OCI-LY7 (cell line): ENCODE results near the gene ZPBP2. TPM values are rescaled to one million over a fixed set of nuclear protein-coding genes. Genes with fewer than 3 reads are reported as not detected.

ENCODE experiments used
- BruUV-seq: library from RNA; stranded (reverse); fragments of 400-500 nt; replicated peaks from 2 replicates; lab custom pipeline; 2021; lab: Mats Ljungman, UMichigan
- CTCF ChIA-PET: fragments of 300-600 bp; sonication (Branson Sonifier 250); formaldehyde crosslinking; loops from one replicate; lab custom pipeline; 2022; ENCODE audit warnings: antibody characterized with exemption; ENCODE audit not compliant: unreplicated experiment; lab: Charles Lee
- POLR2A ChIA-PET: fragments of 300-600 bp; sonication (Branson Sonifier 250); formaldehyde crosslinking; loops from one replicate; lab custom pipeline; 2022; ENCODE audit warnings: antibody characterized with exemption; lab: Charles Lee
- DNase-seq: peaks from one replicate; pipeline ENCODE4 v3.0.0-alpha.2; 2015; ENCODE audit warnings: low spot score
- H2AFZ ChIP-seq: fragments of 200-600 bp; sonication (generic), shearing (Covaris generic); 2 replicates; pipeline ENCODE4 v1.6.1; 2014; ENCODE audit warnings: mild to moderate bottlenecking, antibody characterized with exemption, low read length, moderate library complexity
- H3K27ac ChIP-seq: fragments of 200-600 bp; sonication (generic); 2 replicates; pipeline ENCODE4 v1.5.1; 2014; ENCODE audit warnings: mixed run types, low read depth, mild to moderate bottlenecking, moderate library complexity, low read length, inconsistent platforms; ENCODE audit not compliant: poor library complexity, severe bottlenecking
- H3K36me3 ChIP-seq: fragments of 200-600 bp; sonication (generic); 2 replicates; pipeline ENCODE4 v1.6.1; 2014; ENCODE audit warnings: mild to moderate bottlenecking, antibody characterized with exemption, low read length, moderate library complexity, mixed read lengths; ENCODE audit not compliant: insufficient read depth
- H3K4me1 ChIP-seq: fragments of 200-600 bp; sonication (generic); 2 replicates; pipeline ENCODE4 v1.5.1; 2014; ENCODE audit warnings: mild to moderate bottlenecking, low read length; ENCODE audit not compliant: insufficient read depth, poor library complexity, severe bottlenecking
- H3K4me2 ChIP-seq: fragments of 200-600 bp; sonication (generic); 2 replicates; pipeline ENCODE4 v1.6.1; 2014; ENCODE audit warnings: mild to moderate bottlenecking, low read length
- H3K4me3 ChIP-seq: fragments of 200-600 bp; sonication (generic); 2 replicates; pipeline ENCODE4 v1.5.1; 2014; ENCODE audit warnings: mild to moderate bottlenecking, low read depth, low read length; ENCODE audit not compliant: poor library complexity, severe bottlenecking
- H3K79me2 ChIP-seq: fragments of 200-600 bp; sonication (generic); 2 replicates; pipeline ENCODE4 v1.6.1; 2016; ENCODE audit warnings: low read depth, mild to moderate bottlenecking, low read length, moderate library complexity, mixed read lengths; ENCODE audit not compliant: insufficient read depth
- H3K9me2 ChIP-seq: fragments of 200-600 bp; sonication (generic); 2 replicates; pipeline ENCODE4 v1.6.1; 2016; ENCODE audit warnings: mild to moderate bottlenecking, low read length, mixed read lengths; ENCODE audit not compliant: insufficient read depth
- H3K9me3 ChIP-seq: fragments of 200-600 bp; sonication (generic); 2 replicates; pipeline ENCODE4 v1.6.1; 2014; ENCODE audit warnings: mild to moderate bottlenecking, mixed run types, low read length, mixed read lengths
- H4K20me1 ChIP-seq: fragments of 200-600 bp; sonication (generic); 2 replicates; pipeline ENCODE4 v1.6.1; 2014; ENCODE audit warnings: mild to moderate bottlenecking, antibody characterized with exemption, low read length, moderate library complexity, mixed read lengths; ENCODE audit not compliant: insufficient read depth
- CTCF ChIP-seq: fragments of 200-600 bp; sonication (generic); conservative IDR thresholded peaks from 2 replicates; pipeline ENCODE4 v1.5.1; 2014; ENCODE audit warnings: mild to moderate bottlenecking, antibody characterized with exemption, low read length, moderate library complexity, mixed read lengths
- EZH2phosphoT487 ChIP-seq: fragments of 200-600 bp; sonication (generic); IDR thresholded peaks from 2 replicates; pipeline ENCODE4 v1.6.1; 2018; ENCODE audit warnings: low read depth, borderline replicate concordance, mild to moderate bottlenecking, mixed run types, antibody characterized with exemption, low read length, moderate library complexity, mixed read lengths
- intact Hi-C: fragments of 100-400 bp; cut with micrococcal nuclease; formaldehyde crosslinking; loops from one replicate; pipeline ENCODE4 v1.10.0; 2022; ENCODE audit not compliant: unreplicated experiment
- total RNA-seq, 2 experiments: library from RNA; depleted of rRNA in 1 of 2; stranded (reverse); fragments of >200 nt in 1 of 2; shearing (Covaris generic) in 1 of 2; gene quantifications; 2 replicates each; pipeline ENCODE4 v1.2.3, GENCODE V29; 2014 to 2022

The ZPBP2 gene
- total RNA-seq, 2 experiments from 2014 or later = not detected

- TF ChIP-seq EZH2phosphoT487 (no peak), CTCF (no peak)
- POLR2A ChIA-PET = interaction anchor here (0.6 to 0.7 kb wide), 2 partner anchors 53 to 87 kb away, joined by 3 to 4 read pairs; no protein-coding TSS in a partner anchor
- no peak overlapping the region for H3K4me3 ChIP-seq
- peaks cover 25% of the 10 kb centered on the region; the same call in 1 of the 2 replicates for H3K9me3 ChIP-seq
- no peak for DNase-seq
- BruUV-seq = no TSS peak
- intact Hi-C loops = no loop called here
- H3K27ac ChIP-seq = no peak overlapping the region
- no peak overlapping the region for H3K4me2 ChIP-seq
- peaks cover 85% of the 10 kb centered on the region for H3K36me3 ChIP-seq
- H3K79me2 ChIP-seq = peaks cover 98% of the 10 kb centered on the region
- CTCF ChIA-PET = no interaction called here
- H4K20me1 ChIP-seq = no peaks in the 10 kb centered on the region
- peaks cover 39% of the 10 kb centered on the region for H3K4me1 ChIP-seq
- no peaks in the 10 kb centered on the region for H3K9me2 ChIP-seq
- H2AFZ ChIP-seq = no peak overlapping the region
Measured at GRCh38 chr17:39841134-39841683, 26.8 kb upstream of the ZPBP2 start.

- no peak for DNase-seq
- Histone ChIP-seq H2AFZ (no peak overlapping the region), H3K36me3 (peaks cover 77% of the 10 kb centered on the region), H3K27ac (no peak overlapping the region), H3K79me2 (peaks cover 99% of the 10 kb centered on the region), H3K4me2 (0 out of 2 replicates have a peak overlapping the region, but pooled peaks have one; percentile 78), H3K4me3 (no peak overlapping the region), H4K20me1 (peaks cover 5% of the 10 kb centered on the region; the same call in 1 of the 2 replicates), H3K9me2 (no peaks in the 10 kb centered on the region), H3K9me3 (no peaks in the 10 kb centered on the region), H3K4me1 (peaks cover 76% of the 10 kb centered on the region)
- intact Hi-C loops = loop anchor here (5.0 kb wide), 1 partner anchor 88 kb away; no protein-coding TSS in a partner anchor
- no peak for TF ChIP-seq CTCF
- no peak for TF ChIP-seq EZH2phosphoT487
- ChIA-PET POLR2A (interaction anchor here (0.7 to 3.1 kb wide), 3 partner anchors 16 to 68 kb away, joined by 3 to 20 read pairs (median 5); no protein-coding TSS in a partner anchor), CTCF (interaction anchor here (1.4 kb wide), 1 partner anchor 14 kb away, joined by 3 read pairs; no protein-coding TSS in a partner anchor)
- no TSS peak for BruUV-seq
Measured at GRCh38 chr17:39845052-39845846, 22.8 kb upstream of the ZPBP2 start.
